Stimulated activated CD4-positive, alpha-beta T cell treated with anti-CD3 and anti-CD28 coated beads, Interleukin-12 subunit alpha, Interleukin-12 subunit beta, amount 100 ng/mL, for 4 hours (primary cell): ENCODE data around the gene NR1I3.

Experiments
- DNase-seq: peaks from one replicate; pipeline ENCODE4 v3.0.0-alpha.2; 2020

NR1I3 gene

GRCh38 chr1:161217831-161218230 is 20.2 kb downstream of the NR1I3 start:
- no peak for DNase-seq

- no peak for DNase-seq
These were observed 20.9 kb downstream of the NR1I3 start for GRCh38 chr1:161216945-161217712.

GRCh38 chr1:161215076-161215475 is 22.9 kb downstream of the NR1I3 start, which contains the start of gene FCER1G:
Gene FCER1G, plus strand, starts transcription at chr1:161215295. Its CDS starts 27 bp downstream, at chr1:161215322.
- no peak for DNase-seq

- DNase-seq: no peak
These were observed 23.6 kb downstream of the NR1I3 start for GRCh38 chr1:161214369-161214768.

GRCh38 chr1:161209790-161210409 is 28.1 kb downstream of the NR1I3 start:
- DNase-seq: peak; percentile 54

- no peak for DNase-seq
These were observed 30.8 kb downstream of the NR1I3 start for GRCh38 chr1:161207173-161207572.

GRCh38 chr1:161206411-161207140 is 31.4 kb downstream of the NR1I3 start:
- DNase-seq: no peak

- DNase-seq: peak; percentile 87
These were observed 35.9 kb downstream of the NR1I3 start, which contains the start of gene NDUFS2 for GRCh38 chr1:161201836-161202712. Gene NDUFS2, plus strand, starts transcription at chr1:161202367. Its CDS starts 19 bp downstream, at chr1:161202386.

GRCh38 chr1:161200992-161201835 is 36.8 kb downstream of the NR1I3 start:
- DNase-seq: no peak

GRCh38 chr1:161200421-161200991 is 37.5 kb downstream of the NR1I3 start:
- no peak for DNase-seq

GRCh38 chr1:161199506-161200139 is 38.4 kb downstream of the NR1I3 start:
- DNase-seq: no peak

GRCh38 chr1:161198897-161199431 is 39.0 kb downstream of the NR1I3 start, which contains the start of gene ADAMTS4:
Gene ADAMTS4, minus strand, starts transcription at chr1:161199054. Its CDS starts 427 bp downstream, at chr1:161198627.
- DNase-seq: no peak

GRCh38 chr1:161198194-161198896 is 39.7 kb downstream of the NR1I3 start:
- no peak for DNase-seq

GRCh38 chr1:161197560-161198193 is 40.3 kb downstream of the NR1I3 start:
- no peak for DNase-seq

- no peak for DNase-seq
These were observed 41.2 kb downstream of the NR1I3 start for GRCh38 chr1:161196521-161197451.

- no peak for DNase-seq
These were observed 41.9 kb downstream of the NR1I3 start for GRCh38 chr1:161196111-161196510.

GRCh38 chr1:161195171-161195570 is 42.8 kb downstream of the NR1I3 start:
- no peak for DNase-seq
